ENCODE data around the gene HMX3. TPM values are rescaled to one million over a fixed set of nuclear protein-coding genes. Genes with fewer than 3 reads are reported as not detected.

Gene HMX3
- total RNA-seq, 2 donors from 2014 or later: 0.21 TPM; not detected in 1

DNA sequence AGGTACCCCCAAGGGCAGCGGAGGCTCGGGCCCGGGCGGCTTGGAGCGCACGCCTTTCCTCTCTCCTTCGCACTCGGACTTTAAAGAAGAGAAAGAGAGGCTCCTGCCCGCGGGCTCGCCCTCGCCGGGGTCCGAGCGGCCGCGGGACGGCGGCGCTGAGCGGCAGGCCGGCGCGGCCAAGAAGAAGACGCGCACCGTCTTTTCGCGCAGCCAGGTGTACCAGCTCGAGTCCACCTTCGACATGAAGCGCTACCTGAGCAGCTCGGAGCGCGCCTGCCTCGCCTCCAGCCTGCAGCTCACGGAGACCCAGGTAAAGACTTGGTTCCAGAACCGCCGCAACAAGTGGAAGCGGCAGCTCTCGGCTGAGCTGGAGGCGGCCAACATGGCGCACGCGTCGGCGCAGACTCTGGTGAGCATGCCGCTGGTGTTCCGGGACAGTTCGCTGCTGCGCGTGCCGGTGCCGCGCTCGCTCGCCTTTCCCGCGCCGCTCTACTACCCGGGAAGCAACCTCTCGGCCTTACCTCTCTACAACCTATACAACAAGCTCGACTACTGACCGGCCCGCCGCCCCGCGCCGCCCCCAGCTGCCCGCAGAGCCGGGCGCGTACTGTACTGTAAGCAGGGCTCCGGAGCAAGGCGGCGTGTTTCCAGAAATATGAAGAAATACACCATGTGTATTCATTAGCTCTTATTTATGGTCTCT, 13.9 kb downstream of the HMX3 start:
- Mint-ChIP-seq H3K4me1 (peaks cover 21% of the 10 kb centered on the region), H3K27ac (no peak overlapping the region), H3K9me3 (no peaks in the 10 kb centered on the region), H3K36me3 (ENCODE audit: low read depth) (peaks cover 14% of the 10 kb centered on the region), H3K4me3 (peak overlapping the region; percentile 68), H3K27me3 (peaks cover 31% of the 10 kb centered on the region)
- no peak for ATAC-seq (replicated peaks)

- no peak for ATAC-seq (replicated peaks)
- Mint-ChIP-seq H3K27ac (no peak overlapping the region), H3K4me3 (peak overlapping the region; percentile 68), H3K36me3 (ENCODE audit: low read depth) (peaks cover 21% of the 10 kb centered on the region), H3K27me3 (peaks cover 24% of the 10 kb centered on the region), H3K4me1 (peaks cover 14% of the 10 kb centered on the region), H3K9me3 (no peaks in the 10 kb centered on the region)
These were observed 14.7 kb downstream of the HMX3 start for GRCh38 chr10:123150271-123150985.

DNA sequence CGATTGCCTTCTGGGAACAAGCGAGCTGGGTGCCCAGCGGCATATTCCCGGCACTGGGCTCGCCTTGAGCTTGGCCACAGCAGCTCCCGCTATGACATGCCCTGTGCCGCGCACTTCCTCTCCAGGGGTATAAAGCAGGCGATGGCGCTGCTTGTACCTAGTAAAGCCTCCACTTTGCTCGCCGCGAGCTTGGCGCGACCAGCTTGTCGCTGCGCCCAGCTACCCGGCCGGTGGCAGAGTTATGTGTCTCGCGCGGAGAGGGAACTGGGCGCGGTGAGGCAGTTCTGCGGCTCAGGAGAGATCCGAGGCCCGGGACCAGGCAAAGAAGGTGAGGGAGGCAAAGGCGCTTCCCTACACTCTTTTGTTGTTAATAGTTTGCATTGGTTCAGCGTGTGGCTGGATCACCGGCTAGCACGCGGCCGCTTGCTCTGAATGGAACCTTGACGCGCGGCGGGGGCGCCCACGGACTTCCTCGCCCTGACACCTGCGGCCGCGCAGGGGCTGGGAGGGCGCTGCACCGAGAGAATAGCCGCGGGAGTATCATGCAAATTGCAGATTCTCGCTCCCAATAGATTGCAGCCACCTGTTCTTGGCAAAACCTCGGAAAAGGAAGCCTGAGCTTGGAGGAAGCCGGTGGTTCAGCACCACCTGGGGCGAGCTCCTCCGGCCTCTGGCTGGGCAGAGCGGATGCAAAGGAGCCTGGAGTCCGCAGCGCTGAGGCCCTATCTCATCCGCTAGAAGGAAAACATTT, 15.4 kb downstream of the HMX3 start:
- H3K27me3 Mint-ChIP-seq: peaks cover 20% of the 10 kb centered on the region
- ATAC-seq (replicated peaks): no peak
- H3K4me1 Mint-ChIP-seq: peaks cover 13% of the 10 kb centered on the region
- H3K27ac Mint-ChIP-seq: no peak overlapping the region
- no peaks in the 10 kb centered on the region for H3K9me3 Mint-ChIP-seq
- H3K4me3 Mint-ChIP-seq: peak overlapping the region; percentile 68
- H3K36me3 Mint-ChIP-seq (ENCODE audit: low read depth): peaks cover 29% of the 10 kb centered on the region

GRCh38 chr10:123151737-123152135, 16.0 kb downstream of the HMX3 start:
- Mint-ChIP-seq H3K4me1 (peaks cover 16% of the 10 kb centered on the region), H3K36me3 (ENCODE audit: low read depth) (peaks cover 34% of the 10 kb centered on the region), H3K27me3 (peaks cover 18% of the 10 kb centered on the region), H3K4me3 (peak overlapping the region; percentile 68), H3K9me3 (no peaks in the 10 kb centered on the region), H3K27ac (no peak overlapping the region)
- no peak for ATAC-seq (replicated peaks)

DNA sequence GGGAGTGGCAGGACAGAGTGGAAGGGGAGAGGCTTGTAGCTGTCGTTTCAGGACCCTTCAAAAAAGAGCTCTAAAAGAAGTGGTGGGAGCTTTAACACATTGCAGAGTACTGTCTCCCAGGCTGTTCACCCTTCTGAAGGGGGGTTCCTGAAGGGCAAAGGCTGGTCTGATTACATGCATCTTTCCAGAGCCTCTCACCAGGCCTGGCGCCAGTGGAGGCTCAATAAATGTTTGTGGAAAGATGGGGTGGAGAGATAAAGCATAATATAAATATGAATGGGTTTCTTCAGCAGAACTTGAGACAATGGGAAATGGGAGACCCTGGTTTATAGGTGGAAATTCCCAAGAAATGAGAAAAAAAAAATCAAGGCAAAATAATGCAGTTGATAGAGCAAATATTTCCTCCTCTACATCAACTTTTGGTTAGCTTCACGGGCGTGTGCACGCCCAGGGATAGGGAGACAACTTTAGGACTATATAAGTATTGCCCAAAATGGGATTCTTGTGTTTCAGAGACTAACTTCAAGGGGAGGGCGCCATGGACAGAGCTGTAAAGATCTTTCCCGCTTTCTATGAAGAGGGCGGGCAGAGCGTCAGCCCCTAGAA, 17.8 kb downstream of the HMX3 start:
- Mint-ChIP-seq H3K4me3 (peak overlapping the region; percentile 82), H3K36me3 (ENCODE audit: low read depth) (peaks cover 53% of the 10 kb centered on the region), H3K27me3 (peaks cover 11% of the 10 kb centered on the region), H3K4me1 (peaks cover 31% of the 10 kb centered on the region), H3K9me3 (no peaks in the 10 kb centered on the region), H3K27ac (peak overlapping the region; percentile 97)
- ATAC-seq (replicated peaks): no peak

DNA sequence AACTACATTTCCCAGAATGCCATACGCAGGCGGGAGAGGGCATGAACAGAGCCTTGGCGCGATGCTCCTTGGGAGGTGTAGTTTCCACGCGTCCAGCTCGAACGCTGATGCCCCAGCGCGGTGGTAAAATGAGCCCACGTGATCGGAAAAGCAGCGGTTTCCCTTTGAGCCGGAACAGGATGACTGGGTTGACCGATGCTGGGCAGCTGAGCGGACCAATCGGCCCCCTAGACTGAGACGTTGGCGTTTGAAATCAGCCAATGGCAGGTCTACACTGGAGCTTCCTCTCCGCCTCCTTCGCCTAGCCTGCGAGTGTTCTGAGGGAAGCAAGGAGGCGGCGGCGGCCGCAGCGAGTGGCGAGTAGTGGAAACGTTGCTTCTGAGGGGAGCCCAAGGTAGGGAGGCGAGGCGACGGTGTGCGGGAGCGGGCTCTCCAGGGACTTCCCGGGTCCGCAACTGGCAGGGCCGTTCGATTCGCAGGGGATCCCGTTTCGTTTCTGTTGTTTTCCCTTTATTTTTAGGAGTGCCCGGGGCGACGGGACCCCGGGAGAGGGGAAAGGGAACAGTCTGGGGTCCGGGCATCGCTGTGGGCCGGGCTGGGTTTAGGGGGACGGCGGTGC, 18.4 kb downstream of the HMX3 start, which contains the start of gene BUB3:
Gene BUB3, plus strand, starts transcription at position 311 of the 619 bp plus-strand sequence. CDS start 516 bp downstream, outside the sequence.
- Mint-ChIP-seq H3K27me3 (peaks cover 6% of the 10 kb centered on the region), H3K27ac (peak within 1 kb of the TSS; percentile 97), H3K4me3 (peak within 1 kb of the TSS; percentile 82), H3K9me3 (no peaks in the 10 kb centered on the region), H3K36me3 (ENCODE audit: low read depth) (peaks cover 54% of the 10 kb centered on the region), H3K4me1 (peaks cover 28% of the 10 kb centered on the region)
- peak; percentile 93 for ATAC-seq (replicated peaks)

- Mint-ChIP-seq H3K36me3 (ENCODE audit: low read depth) (peaks cover 61% of the 10 kb centered on the region), H3K4me1 (peaks cover 28% of the 10 kb centered on the region), H3K27me3 (peaks cover 4% of the 10 kb centered on the region), H3K27ac (peak overlapping the region; percentile 97), H3K4me3 (peak overlapping the region; percentile 82), H3K9me3 (no peaks in the 10 kb centered on the region)
- ATAC-seq (replicated peaks): peak; percentile 54
These were observed 19.1 kb downstream of the HMX3 start for GRCh38 chr10:123154711-123155505.

DNA sequence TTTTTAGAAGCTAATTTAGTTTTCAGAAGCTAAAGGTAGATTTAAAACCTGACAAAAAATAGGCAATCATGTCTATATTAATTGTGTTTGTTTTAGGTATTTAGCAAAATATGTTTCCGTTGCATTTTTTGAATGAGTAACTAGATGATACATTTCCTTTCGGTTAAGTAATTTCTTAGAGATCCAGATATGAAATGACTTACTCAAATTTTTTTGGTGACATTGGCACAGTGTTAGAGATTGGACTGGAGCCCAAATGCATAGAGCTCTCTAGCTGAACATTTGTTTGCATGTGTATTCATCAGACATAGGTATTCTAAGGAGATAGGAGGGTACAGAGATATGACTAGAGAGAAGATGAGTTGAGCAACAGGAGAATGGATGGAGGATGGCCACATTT, 20.3 kb downstream of the HMX3 start:
- H3K9me3 Mint-ChIP-seq: no peaks in the 10 kb centered on the region
- peaks cover 72% of the 10 kb centered on the region for H3K36me3 Mint-ChIP-seq (ENCODE audit: low read depth)
- ATAC-seq (replicated peaks): no peak
- peak overlapping the region; percentile 82 for H3K4me3 Mint-ChIP-seq
- peak overlapping the region; percentile 80 for H3K27ac Mint-ChIP-seq
- H3K27me3 Mint-ChIP-seq: no peaks in the 10 kb centered on the region
- H3K4me1 Mint-ChIP-seq: peaks cover 39% of the 10 kb centered on the region

DNA sequence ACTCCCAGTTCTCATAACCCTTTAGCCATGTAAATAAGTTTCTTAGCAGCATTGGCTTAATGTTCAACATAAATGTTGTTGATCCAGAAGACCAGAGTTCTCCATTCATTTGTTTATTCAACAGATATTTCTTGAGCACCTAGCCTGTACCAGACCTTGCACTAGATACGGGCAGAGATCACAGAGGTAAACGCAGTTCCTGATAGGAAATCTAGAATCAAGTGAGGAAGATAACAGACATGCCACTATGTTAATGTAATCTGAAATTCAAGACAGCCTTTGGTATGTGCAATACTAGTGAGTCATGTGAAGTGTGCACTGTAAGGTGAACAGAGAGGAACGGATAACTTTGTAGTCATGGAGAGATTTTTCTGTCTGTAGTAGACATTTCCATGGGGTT, 21.4 kb downstream of the HMX3 start:
- Mint-ChIP-seq H3K9me3 (no peaks in the 10 kb centered on the region), H3K27ac (peak overlapping the region; percentile 2), H3K4me1 (peaks cover 39% of the 10 kb centered on the region), H3K27me3 (no peaks in the 10 kb centered on the region), H3K36me3 (ENCODE audit: low read depth) (peaks cover 84% of the 10 kb centered on the region), H3K4me3 (peak overlapping the region; percentile 82)
- ATAC-seq (replicated peaks): no peak

- Mint-ChIP-seq H3K27me3 (no peaks in the 10 kb centered on the region), H3K4me1 (peaks cover 36% of the 10 kb centered on the region), H3K27ac (peak overlapping the region; percentile 2), H3K36me3 (ENCODE audit: low read depth) (peaks cover 98% of the 10 kb centered on the region), H3K9me3 (no peaks in the 10 kb centered on the region), H3K4me3 (peak overlapping the region; percentile 82)
- no peak for ATAC-seq (replicated peaks)
These were observed 22.9 kb downstream of the HMX3 start for GRCh38 chr10:123158682-123159081.

DNA sequence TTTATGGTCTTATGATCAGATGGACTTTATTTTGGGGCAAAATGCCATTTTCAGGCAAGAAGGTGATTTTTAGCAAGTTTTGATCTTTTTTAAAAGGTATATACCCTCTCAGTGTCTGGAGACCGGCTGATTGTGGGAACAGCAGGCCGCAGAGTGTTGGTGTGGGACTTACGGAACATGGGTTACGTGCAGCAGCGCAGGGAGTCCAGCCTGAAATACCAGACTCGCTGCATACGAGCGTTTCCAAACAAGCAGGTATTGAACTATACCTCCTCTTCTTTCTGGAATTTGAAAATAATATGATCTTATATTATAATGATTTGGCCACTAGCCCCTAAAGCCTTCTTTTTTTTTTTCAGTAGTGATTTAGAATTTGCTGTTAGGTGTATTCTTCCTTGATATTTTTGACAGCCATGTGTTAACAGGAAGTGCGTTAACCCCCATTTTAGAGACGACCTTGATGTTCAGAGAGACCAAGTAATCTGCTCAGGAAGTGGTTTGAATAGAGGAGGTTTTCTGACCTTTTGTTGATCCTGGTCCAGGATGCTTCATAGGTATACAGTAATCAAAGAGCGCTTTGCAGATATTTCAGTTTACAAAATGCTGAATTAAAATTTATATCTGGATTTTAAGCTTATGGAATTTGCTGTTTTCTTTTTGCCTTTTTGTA, 24.7 kb downstream of the HMX3 start:
- ATAC-seq (replicated peaks): peak; percentile 89
- no peaks in the 10 kb centered on the region for H3K9me3 Mint-ChIP-seq
- peak overlapping the region; percentile 82 for H3K4me3 Mint-ChIP-seq
- peaks cover 100% of the 10 kb centered on the region for H3K36me3 Mint-ChIP-seq (ENCODE audit: low read depth)
- H3K27ac Mint-ChIP-seq: peak overlapping the region; percentile 86
- no peaks in the 10 kb centered on the region for H3K27me3 Mint-ChIP-seq
- peaks cover 38% of the 10 kb centered on the region for H3K4me1 Mint-ChIP-seq

GRCh38 chr10:123164319-123164718, 28.5 kb downstream of the HMX3 start:
- Mint-ChIP-seq H3K4me3 (no peak overlapping the region), H3K27me3 (no peaks in the 10 kb centered on the region), H3K9me3 (no peaks in the 10 kb centered on the region), H3K27ac (no peak overlapping the region), H3K36me3 (ENCODE audit: low read depth) (peaks cover 100% of the 10 kb centered on the region), H3K4me1 (peaks cover 23% of the 10 kb centered on the region)
- ATAC-seq (replicated peaks): no peak

All from activated T-helper 17 cell treated with anti-CD3 and anti-CD28 coated beads, Interleukin-2, amount 50 U/mL, for 72 hours (primary cell).